Measurements from ENCODE around the gene MIPOL1.

- TF ChIP-seq, protein P1, sequence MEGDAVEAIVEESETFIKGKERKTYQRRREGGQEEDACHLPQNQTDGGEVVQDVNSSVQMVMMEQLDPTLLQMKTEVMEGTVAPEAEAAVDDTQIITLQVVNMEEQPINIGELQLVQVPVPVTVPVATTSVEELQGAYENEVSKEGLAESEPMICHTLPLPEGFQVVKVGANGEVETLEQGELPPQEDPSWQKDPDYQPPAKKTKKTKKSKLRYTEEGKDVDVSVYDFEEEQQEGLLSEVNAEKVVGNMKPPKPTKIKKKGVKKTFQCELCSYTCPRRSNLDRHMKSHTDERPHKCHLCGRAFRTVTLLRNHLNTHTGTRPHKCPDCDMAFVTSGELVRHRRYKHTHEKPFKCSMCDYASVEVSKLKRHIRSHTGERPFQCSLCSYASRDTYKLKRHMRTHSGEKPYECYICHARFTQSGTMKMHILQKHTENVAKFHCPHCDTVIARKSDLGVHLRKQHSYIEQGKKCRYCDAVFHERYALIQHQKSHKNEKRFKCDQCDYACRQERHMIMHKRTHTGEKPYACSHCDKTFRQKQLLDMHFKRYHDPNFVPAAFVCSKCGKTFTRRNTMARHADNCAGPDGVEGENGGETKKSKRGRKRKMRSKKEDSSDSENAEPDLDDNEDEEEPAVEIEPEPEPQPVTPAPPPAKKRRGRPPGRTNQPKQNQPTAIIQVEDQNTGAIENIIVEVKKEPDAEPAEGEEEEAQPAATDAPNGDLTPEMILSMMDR (IDR thresholded peaks at IDR 0.05): no peak
- TF ChIP-seq POLR2A (IDR thresholded peaks at IDR 0.05): no peak
Observed at GRCh38 chr14:37210448-37210847, 12.7 kb downstream of the MIPOL1 start.
